Naive thymus-derived CD8-positive, alpha-beta T cell (primary cell): Measurements from ENCODE around the gene LINGO4. TPM values are rescaled to one million over a fixed set of nuclear protein-coding genes. Genes with fewer than 3 reads are reported as not detected.

ENCODE experiments used
- ATAC-seq, 2 donors: fragments of 150-1000 bp; cut with Tn5 transposase in 1 of 2; sonication (Bioruptor Pico), chemical (Tn5 transposase) in 1 of 2; 1 replicate in 1 of 2; 2 replicates in 1 of 2; pipeline ENCODE4 v1.10.0; 2021; ENCODE audit warnings: mild to moderate bottlenecking in 2 of 2, moderate library complexity in 2 of 2
- POLR2A ChIA-PET: fragments of 350-600 bp; sonication (Branson Sonifier 250); formaldehyde crosslinking; loops from one replicate; lab custom pipeline; 2021; ENCODE audit warnings: antibody characterized with exemption; lab: Charles Lee
- DNase-seq, 10 donors: peaks; one replicate each; pipeline versions ENCODE4 v3.0.0 to v3.0.0-alpha.2; 2020 to 2022
- H3K27ac Mint-ChIP-seq, 10 donors: one replicate each; pipeline ENCODE4 v1.8.0; 2020 to 2022; ENCODE audit warnings: mild to moderate bottlenecking in 10 of 10, mixed read lengths in 10 of 10, moderate library complexity in 4 of 10, inconsistent platforms in 1 of 10
- H3K27me3 Mint-ChIP-seq, 5 donors: one replicate each; pipeline ENCODE4 v1.8.0; 2021 to 2022; ENCODE audit warnings: mixed read lengths in 5 of 5
- H3K36me3 Mint-ChIP-seq, 3 donors: one replicate each; pipeline ENCODE4 v1.8.0; 2020 to 2022; ENCODE audit warnings: mixed read lengths in 3 of 3, mild to moderate bottlenecking in 2 of 3, inconsistent platforms in 1 of 3
- H3K4me1 Mint-ChIP-seq, 4 donors: one replicate each; pipeline ENCODE4 v1.8.0; 2021 to 2022; ENCODE audit warnings: mixed read lengths in 4 of 4
- H3K4me3 Mint-ChIP-seq, 10 donors: one replicate each; pipeline ENCODE4 v1.8.0; 2020 to 2022; ENCODE audit warnings: mild to moderate bottlenecking in 10 of 10, mixed read lengths in 10 of 10, moderate library complexity in 6 of 10, inconsistent platforms in 1 of 10
- H3K9me3 Mint-ChIP-seq, 9 donors: one replicate each; pipeline ENCODE4 v1.8.0; 2020 to 2022; ENCODE audit warnings: mixed read lengths in 9 of 9, mild to moderate bottlenecking in 3 of 9, inconsistent platforms in 1 of 9, moderate library complexity in 1 of 9
- polyA plus RNA-seq, 3 donors: library from polyadenylated mRNA; unstranded; fragments of 300-500 nt; fragmentation: Illumina TruSeq; gene quantifications; one replicate each; pipeline ENCODE4 v1.2.3, GENCODE V29; 2021
- total RNA-seq, 8 experiments: library from RNA in 2 of 8; stranded (reverse) in 2 of 8; gene quantifications; one replicate each; pipeline ENCODE4 v1.2.3 and lab custom pipeline; 2021 to 2026

LINGO4 gene
- total and polyA plus RNA-seq, 5 experiments from 2014 or later: not detected

- Mint-ChIP-seq H3K4me3 (no peak overlapping the region), H3K27ac (no peak overlapping the region), H3K4me1 (peaks cover 6 to 14% (median 9%) of the 10 kb centered on the region in 4 donors), H3K27me3 (peaks cover 0 to 1% (median 0%) of the 10 kb centered on the region in 5 donors), H3K9me3 (no peaks in the 10 kb centered on the region), H3K36me3 (no peaks in the 10 kb centered on the region)
- ATAC-seq (no peak), DNase-seq (no peak)
- POLR2A ChIA-PET: interaction anchor here (0.6 kb wide), 1 partner anchor 294 kb away, joined by 3 read pairs; no protein-coding TSS in a partner anchor
Measured at GRCh38 chr1:151809290-151809984, 4.2 kb upstream of the LINGO4 start.

DNA sequence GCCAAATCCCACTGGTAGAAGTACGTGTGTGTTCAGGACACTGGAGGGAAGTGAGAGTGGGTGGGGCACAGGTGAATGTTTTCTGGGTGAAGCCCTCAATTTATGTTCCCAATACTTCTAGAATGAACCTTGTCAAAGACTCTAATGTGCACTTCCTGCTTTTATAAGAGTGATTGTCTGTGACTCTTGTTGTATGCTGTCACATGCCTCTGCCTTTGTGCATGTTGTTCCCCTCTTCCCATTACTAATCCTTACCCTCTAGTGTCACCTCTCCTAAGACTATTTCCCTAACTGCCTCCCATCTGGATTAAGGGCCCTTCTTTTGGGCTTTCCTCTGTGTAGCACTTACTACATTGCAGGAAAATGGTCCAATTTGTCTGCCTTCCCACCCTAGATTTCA is 2.5 kb upstream of the LINGO4 start:
- Mint-ChIP-seq H3K27ac (peak overlapping the region in 1 of 10 donors; percentile 48), H3K4me3 (no peak overlapping the region)
- POLR2A ChIA-PET: interaction anchor here (0.6 kb wide), 1 partner anchor 1246 kb away, joined by 3 read pairs; no protein-coding TSS in a partner anchor

DNA sequence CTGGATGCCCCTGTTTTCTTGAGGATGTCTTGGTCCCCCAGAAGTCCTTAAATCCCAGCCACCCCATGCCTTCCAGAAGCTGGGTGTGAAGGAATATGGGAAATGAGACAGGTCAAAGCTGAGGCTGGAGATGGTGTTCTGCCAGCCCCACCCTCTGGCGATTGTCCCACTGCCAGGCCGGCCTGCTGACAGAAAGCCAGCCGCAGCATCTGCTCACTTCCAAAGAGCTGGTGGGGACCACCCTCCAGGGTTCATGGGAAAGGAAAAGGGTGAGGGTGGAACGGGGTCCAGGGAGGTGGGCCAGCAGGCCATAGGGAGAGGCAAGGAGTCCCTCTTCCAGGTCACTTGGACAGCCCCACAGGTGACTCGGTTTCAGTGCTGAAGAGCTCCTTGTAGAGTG is 1.9 kb upstream of the LINGO4 start:
- no peak for DNase-seq
- H3K36me3 Mint-ChIP-seq: no peaks in the 10 kb centered on the region
- no peak overlapping the region for H3K4me3 Mint-ChIP-seq
- ATAC-seq: no peak
- POLR2A ChIA-PET: no interaction called here
- peaks cover 0 to 6% (median 2%) of the 10 kb centered on the region in 4 donors for H3K4me1 Mint-ChIP-seq
- H3K27me3 Mint-ChIP-seq: peaks cover 0 to 1% (median 0%) of the 10 kb centered on the region in 5 donors
- no peak overlapping the region for H3K27ac Mint-ChIP-seq
- H3K9me3 Mint-ChIP-seq: no peaks in the 10 kb centered on the region

More for the DNA sequence above, 2.5 kb upstream of the LINGO4 start:
- Mint-ChIP-seq H3K27me3 (peaks cover 0 to 1% (median 0%) of the 10 kb centered on the region in 5 donors), H3K4me1 (peaks cover under 1 to 6% (median 5%) of the 10 kb centered on the region in 4 donors), H3K9me3 (no peaks in the 10 kb centered on the region), H3K36me3 (no peaks in the 10 kb centered on the region)
- ATAC-seq: no peak
- no peak for DNase-seq

GRCh38 chr1:151806170-151806569 is 951 bp upstream of the LINGO4 start:
- Mint-ChIP-seq H3K4me1 (peaks cover 0 to 6% (median 2%) of the 10 kb centered on the region in 4 donors), H3K27ac (no peak overlapping the region), H3K36me3 (no peaks in the 10 kb centered on the region), H3K4me3 (no peak overlapping the region), H3K9me3 (no peaks in the 10 kb centered on the region), H3K27me3 (peaks cover 0 to 1% (median 0%) of the 10 kb centered on the region in 5 donors)
- ATAC-seq: no peak
- no peak for DNase-seq
- POLR2A ChIA-PET: no interaction called here

- H3K4me3 Mint-ChIP-seq: no peak overlapping the region
- H3K27me3 Mint-ChIP-seq: peaks cover 0 to 6% (median 0%) of the 10 kb centered on the region in 5 donors
- no peaks in the 10 kb centered on the region for H3K9me3 Mint-ChIP-seq
- ATAC-seq (no peak), DNase-seq (no peak)
- H3K27ac Mint-ChIP-seq: peak overlapping the region in 1 of 10 donors; percentile 11
- peaks cover 9 to 14% (median 11%) of the 10 kb centered on the region in 4 donors for H3K4me1 Mint-ChIP-seq
- POLR2A ChIA-PET: interaction anchor here (0.6 kb wide), 1 partner anchor 1130 kb away, joined by 3 read pairs; no protein-coding TSS in a partner anchor
- peaks cover 0 to 4% (median 0%) of the 10 kb centered on the region in 3 donors for H3K36me3 Mint-ChIP-seq
Measured at GRCh38 chr1:151803915-151804314, 1.3 kb downstream of the LINGO4 start.

DNA sequence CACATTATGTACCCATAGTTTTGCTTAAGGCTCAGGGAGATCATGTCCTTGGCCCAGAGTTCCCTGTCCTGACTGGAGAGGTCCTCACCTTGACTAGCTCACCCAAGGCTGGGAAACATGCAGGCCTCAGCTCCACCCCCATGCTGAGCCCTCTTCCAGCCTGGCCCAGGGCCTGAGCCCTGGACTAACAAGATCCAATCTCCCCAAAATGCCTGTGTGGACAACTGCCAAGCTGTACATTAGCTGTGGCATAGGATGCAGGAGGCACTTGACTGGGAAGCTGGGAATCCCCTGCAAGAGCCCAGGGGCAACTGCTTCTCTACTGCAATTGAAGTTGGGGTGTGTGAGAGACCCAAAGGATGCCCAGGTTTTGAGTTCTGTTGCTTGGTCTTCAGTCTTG is 2.1 kb downstream of the LINGO4 start:
- ATAC-seq (no peak), DNase-seq (no peak)
- POLR2A ChIA-PET: no interaction called here
- peaks cover 0 to 6% (median 0%) of the 10 kb centered on the region in 5 donors for H3K27me3 Mint-ChIP-seq
- no peaks in the 10 kb centered on the region for H3K9me3 Mint-ChIP-seq
- no peak overlapping the region for H3K4me3 Mint-ChIP-seq
- peaks cover 11 to 16% (median 12%) of the 10 kb centered on the region in 4 donors for H3K4me1 Mint-ChIP-seq
- H3K27ac Mint-ChIP-seq: peak overlapping the region in 1 of 10 donors; percentile 33
- H3K36me3 Mint-ChIP-seq: peaks cover 0 to 8% (median 0%) of the 10 kb centered on the region in 3 donors

DNA sequence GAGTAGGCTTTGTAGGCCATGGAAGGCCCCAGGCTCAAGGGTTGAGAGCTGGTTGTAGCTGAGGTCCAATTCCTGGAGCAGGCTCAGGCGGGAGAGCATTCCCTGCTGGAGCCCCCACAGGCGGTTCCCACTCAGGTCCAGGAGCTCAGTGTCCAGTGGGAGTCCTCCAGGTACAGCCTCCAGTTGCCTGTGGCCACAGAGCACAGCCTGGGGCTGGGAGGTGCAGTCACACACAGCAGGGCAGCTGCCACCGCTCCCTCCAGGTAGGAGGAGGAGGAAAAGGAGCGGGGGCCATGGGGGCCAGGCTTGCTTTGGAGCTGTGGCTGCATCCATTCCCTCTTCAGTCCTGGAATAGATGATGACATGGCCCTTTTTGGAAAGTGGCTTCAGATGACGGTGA is 2.8 kb downstream of the LINGO4 start:
- Mint-ChIP-seq H3K4me1 (peaks cover 8 to 13% (median 12%) of the 10 kb centered on the region in 4 donors), H3K27me3 (peaks cover 0 to 6% (median 0%) of the 10 kb centered on the region in 5 donors), H3K36me3 (peaks cover 0 to 8% (median 0%) of the 10 kb centered on the region in 3 donors), H3K4me3 (no peak overlapping the region), H3K27ac (peak overlapping the region in 1 of 10 donors; percentile 38), H3K9me3 (no peaks in the 10 kb centered on the region)
- POLR2A ChIA-PET: no interaction called here
- DNase-seq (no peak), ATAC-seq (no peak)

GRCh38 chr1:151801846-151802245 is 3.4 kb downstream of the LINGO4 start:
- no peak for ATAC-seq
- H3K27me3 Mint-ChIP-seq: peaks cover 0 to 6% (median 0%) of the 10 kb centered on the region in 5 donors
- H3K9me3 Mint-ChIP-seq: no peaks in the 10 kb centered on the region
- peaks cover 0 to 9% (median 0%) of the 10 kb centered on the region in 3 donors for H3K36me3 Mint-ChIP-seq
- POLR2A ChIA-PET: interaction anchor here (0.5 kb wide), 1 partner anchor 350 kb away, joined by 3 read pairs; no protein-coding TSS in a partner anchor
- peaks cover 8 to 12% (median 12%) of the 10 kb centered on the region in 4 donors for H3K4me1 Mint-ChIP-seq
- no peak for DNase-seq
- no peak overlapping the region for H3K27ac Mint-ChIP-seq
- H3K4me3 Mint-ChIP-seq: no peak overlapping the region

- ATAC-seq (no peak), DNase-seq (no peak)
- peaks cover 0 to 6% (median 0%) of the 10 kb centered on the region in 5 donors for H3K27me3 Mint-ChIP-seq
- H3K27ac Mint-ChIP-seq: no peak overlapping the region
- peaks cover 8 to 12% (median 12%) of the 10 kb centered on the region in 4 donors for H3K4me1 Mint-ChIP-seq
- H3K9me3 Mint-ChIP-seq: no peaks in the 10 kb centered on the region
- POLR2A ChIA-PET: interaction anchor here (0.5 kb wide), 1 partner anchor 349 kb away, joined by 3 read pairs; no protein-coding TSS in a partner anchor
- H3K36me3 Mint-ChIP-seq: peaks cover 0 to 12% (median 0%) of the 10 kb centered on the region in 3 donors
- no peak overlapping the region for H3K4me3 Mint-ChIP-seq
Measured at GRCh38 chr1:151801310-151801820, 3.9 kb downstream of the LINGO4 start.

DNA sequence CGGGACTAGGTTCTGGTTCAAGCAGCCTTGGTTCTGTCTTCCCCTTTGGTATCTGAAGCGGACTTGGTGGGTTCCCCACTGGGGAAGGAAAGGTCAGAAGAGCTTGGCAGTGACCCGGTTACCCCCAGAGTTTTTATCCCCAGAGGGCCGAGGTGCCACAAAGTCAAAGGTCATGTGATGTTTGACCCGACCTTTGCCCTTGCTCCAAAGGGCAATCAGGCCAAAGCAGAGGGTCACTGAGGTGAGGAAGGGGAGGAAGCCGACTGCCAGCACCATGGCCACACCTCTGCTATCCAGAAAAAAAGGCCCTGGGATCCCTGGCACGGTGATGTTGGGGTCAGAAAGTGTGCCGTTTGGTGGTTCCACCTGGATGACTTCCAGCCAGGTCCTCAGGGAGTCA is 4.4 kb downstream of the LINGO4 start:
- POLR2A ChIA-PET: no interaction called here
- H3K27ac Mint-ChIP-seq: peak overlapping the region in 1 of 10 donors; percentile 25
- ATAC-seq: no peak

DNA sequence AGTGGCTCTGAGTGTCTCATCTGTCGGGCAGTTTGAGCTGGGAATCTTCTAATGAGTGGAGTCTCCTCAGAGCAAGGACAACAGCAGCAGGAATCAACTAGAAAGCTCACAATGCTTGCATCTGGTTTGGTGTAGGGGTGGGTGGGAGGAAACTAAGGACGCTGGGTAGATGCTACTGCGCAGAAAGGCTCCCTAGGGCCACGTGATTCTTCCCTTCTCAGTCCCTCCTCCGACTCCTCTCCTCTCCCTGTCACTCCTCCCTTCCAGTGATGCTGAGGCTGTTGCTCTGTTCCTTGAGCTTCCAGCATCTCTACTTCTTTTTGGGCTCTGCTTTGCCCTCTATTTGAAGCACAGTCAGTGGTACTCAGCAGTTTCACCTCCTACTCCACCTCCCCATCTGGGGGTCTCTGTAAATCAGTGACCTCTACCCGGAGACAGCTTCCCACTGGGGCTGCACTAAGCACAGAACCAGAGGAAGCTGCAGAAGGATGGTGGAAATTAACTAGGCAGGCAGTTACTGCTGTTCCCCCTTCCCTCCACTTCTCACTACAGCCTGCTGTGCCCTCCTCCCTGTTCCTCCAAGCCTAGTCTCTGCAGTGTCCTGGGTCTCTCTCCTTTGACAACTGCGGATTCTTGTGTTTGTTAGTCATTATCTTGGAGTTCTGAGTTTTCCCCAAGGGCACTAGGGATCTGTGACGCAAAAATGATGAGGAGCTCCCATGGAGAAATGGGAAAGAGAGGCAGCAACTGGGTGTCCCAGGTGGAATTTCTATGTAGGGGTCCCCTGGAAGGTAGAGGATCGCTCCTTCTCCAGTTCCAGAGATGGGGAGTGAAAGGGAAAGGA is 5.8 kb downstream of the LINGO4 start:
- POLR2A ChIA-PET: interaction anchor here (0.6 to 0.7 kb wide), 3 partner anchors 17 to 932 kb away, joined by 3 read pairs; partner anchors contain the start of gene MRPL9

More for the DNA sequence above, 4.4 kb downstream of the LINGO4 start:
- Mint-ChIP-seq H3K4me3 (no peak overlapping the region), H3K9me3 (no peaks in the 10 kb centered on the region), H3K27me3 (peaks cover 0 to 6% (median 0%) of the 10 kb centered on the region in 5 donors), H3K36me3 (peaks cover 0 to 12% (median 0%) of the 10 kb centered on the region in 3 donors), H3K4me1 (peaks cover 8 to 12% (median 12%) of the 10 kb centered on the region in 4 donors)
- no peak for DNase-seq

GRCh38 chr1:151798571-151798970 is 6.6 kb downstream of the LINGO4 start:
- Mint-ChIP-seq H3K4me3 (no peak overlapping the region), H3K4me1 (peaks cover 8 to 12% (median 12%) of the 10 kb centered on the region in 4 donors), H3K36me3 (peaks cover 0 to 18% (median 0%) of the 10 kb centered on the region in 3 donors), H3K9me3 (no peaks in the 10 kb centered on the region), H3K27ac (no peak overlapping the region), H3K27me3 (peaks cover 0 to 6% (median 0%) of the 10 kb centered on the region in 5 donors)
- POLR2A ChIA-PET: no interaction called here
- ATAC-seq (no peak), DNase-seq (no peak)

More for the DNA sequence above, 5.8 kb downstream of the LINGO4 start:
- H3K9me3 Mint-ChIP-seq: no peaks in the 10 kb centered on the region
- peaks cover 0 to 15% (median 0%) of the 10 kb centered on the region in 3 donors for H3K36me3 Mint-ChIP-seq
- H3K4me3 Mint-ChIP-seq: no peak overlapping the region
- peak overlapping the region in 1 of 10 donors; percentile 23 for H3K27ac Mint-ChIP-seq
- H3K27me3 Mint-ChIP-seq: peaks cover 0 to 6% (median 0%) of the 10 kb centered on the region in 5 donors
- peaks cover 8 to 12% (median 12%) of the 10 kb centered on the region in 4 donors for H3K4me1 Mint-ChIP-seq
- DNase-seq (no peak), ATAC-seq (no peak)
